ENCODE data around the gene PRIM1.
"Not testable (repeated sequence)": the region's sequence is repeated elsewhere in the genome, so short reads cannot be mapped to it uniquely, and the experiment has no call there.

DNA sequence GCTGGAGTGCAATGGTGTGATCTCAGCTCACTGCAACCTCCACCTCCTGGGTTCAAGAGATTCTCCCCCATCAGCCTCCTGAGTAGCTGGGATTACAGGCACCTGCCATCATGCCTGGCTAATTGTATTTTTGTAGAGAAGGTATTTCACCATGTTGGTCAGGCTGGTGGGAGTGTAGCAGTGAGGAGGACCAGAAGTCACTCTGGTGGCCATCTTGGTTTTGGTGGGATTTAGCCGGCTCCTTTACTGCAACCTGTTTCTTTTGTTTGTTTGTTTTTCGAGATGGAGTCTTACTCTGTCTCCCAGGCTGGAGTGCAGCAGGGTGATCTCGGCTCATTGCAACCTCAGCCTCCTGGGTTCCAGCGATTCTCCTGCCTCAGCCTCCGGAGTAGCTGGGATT lies 47.6 kb downstream of the PRIM1 start:
- TF ChIP-seq, protein P1, sequence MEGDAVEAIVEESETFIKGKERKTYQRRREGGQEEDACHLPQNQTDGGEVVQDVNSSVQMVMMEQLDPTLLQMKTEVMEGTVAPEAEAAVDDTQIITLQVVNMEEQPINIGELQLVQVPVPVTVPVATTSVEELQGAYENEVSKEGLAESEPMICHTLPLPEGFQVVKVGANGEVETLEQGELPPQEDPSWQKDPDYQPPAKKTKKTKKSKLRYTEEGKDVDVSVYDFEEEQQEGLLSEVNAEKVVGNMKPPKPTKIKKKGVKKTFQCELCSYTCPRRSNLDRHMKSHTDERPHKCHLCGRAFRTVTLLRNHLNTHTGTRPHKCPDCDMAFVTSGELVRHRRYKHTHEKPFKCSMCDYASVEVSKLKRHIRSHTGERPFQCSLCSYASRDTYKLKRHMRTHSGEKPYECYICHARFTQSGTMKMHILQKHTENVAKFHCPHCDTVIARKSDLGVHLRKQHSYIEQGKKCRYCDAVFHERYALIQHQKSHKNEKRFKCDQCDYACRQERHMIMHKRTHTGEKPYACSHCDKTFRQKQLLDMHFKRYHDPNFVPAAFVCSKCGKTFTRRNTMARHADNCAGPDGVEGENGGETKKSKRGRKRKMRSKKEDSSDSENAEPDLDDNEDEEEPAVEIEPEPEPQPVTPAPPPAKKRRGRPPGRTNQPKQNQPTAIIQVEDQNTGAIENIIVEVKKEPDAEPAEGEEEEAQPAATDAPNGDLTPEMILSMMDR (optimal IDR thresholded peaks at IDR 0.05 in 1 of 3, IDR thresholded peaks at IDR 0.05 in 1 of 3, conservative IDR thresholded peaks at IDR 0.05 in 1 of 3; ENCODE audit: extremely low read depth in 1 of 3, insufficient read depth in 2 of 3, low read length in 3 of 3), result not testable (repeated sequence)
- not testable (repeated sequence) for TF ChIP-seq EZH2 (IDR thresholded peaks at IDR 0.05; ENCODE audit: low read length)

Measured in keratinocyte (primary cell).